NCI-H2227 (cell line): ENCODE measurements around the gene MKX.

Experiments used
- DNase-seq: peaks from one replicate; lab custom pipeline; 2025; ENCODE audit not compliant: unreplicated experiment; lab: John Stamatoyannopoulos, UW

MKX gene

DNA sequence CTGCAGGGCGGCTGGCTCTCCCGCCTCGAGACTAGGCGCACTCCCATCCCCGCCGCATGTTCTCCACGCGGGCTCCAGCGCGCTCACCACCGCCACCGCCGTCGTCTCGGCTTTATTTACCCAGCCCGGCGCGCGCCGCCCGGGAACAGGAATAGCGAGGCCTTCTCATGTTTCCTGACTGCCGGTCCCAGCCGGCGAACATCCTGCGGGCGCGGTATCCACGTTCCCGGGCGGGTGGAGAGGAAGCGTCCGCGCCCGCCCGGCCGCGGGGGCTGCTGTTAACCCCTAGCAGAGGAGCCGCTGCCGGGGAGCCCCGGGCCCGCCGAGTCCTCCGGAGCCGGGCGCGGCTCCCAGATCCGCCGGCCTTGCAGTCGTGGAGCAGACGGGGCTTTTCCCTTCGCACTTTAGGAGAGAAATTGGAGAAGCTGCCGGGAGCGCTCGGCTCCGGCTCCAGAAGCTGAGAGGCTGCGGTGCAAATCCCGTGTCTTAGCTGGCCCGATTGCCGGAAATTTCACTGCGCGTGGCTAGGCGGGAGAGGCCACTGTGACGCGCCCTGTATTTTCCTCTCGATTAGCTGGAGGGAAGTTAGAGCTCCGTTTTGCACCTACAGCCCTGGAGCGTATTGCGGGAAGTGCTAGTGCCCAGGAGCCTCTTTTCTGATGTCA, at the start of gene MKX:
TSS of gene MKX (minus strand) at position 88 of the 665 bp plus-strand sequence. CDS start 2,404 bp downstream, outside the sequence.
- peak; percentile 57 for DNase-seq

DNA sequence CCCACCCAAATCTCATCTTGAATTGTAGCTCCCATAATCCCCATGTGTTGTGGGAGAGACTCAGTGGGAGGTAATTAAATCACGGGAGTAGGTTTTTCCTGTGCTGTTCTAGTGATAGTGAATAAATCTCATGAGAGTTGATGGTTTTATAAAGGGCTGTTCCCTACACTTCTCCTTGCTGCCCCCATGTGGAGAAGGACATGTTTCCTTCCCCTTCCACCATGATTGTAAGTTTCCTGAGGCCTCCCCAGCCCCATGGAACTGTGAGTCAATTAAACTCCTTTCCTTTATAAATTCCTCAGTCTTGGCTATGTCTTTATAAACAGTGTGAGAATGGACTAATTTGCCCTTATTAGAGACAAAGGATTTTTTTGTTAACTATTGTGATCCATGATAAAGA, 48.5 kb upstream of the MKX start:
- DNase-seq, result no peak

DNA sequence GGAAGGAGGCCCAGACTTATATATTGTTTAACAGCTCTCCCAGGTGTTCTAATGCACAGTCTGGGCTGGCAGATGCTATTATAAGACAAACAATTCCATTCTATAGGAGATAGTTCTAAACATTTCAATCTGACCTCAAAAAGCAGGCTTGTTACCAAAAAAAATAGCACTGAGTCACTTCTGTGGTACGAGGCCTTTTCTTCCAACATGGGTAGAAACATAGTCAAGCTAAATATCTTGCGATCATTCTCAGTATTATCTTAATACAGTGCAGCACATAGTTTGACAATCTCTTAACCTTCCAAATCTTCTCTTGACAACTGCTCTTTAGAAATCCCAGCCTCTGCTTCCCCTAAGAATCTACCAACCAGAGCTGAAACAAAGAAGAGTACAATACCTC, 46.6 kb upstream of the MKX start:
- DNase-seq, result no peak

- no peak for DNase-seq
These were observed 38.7 kb upstream of the MKX start for GRCh38 chr10:27784272-27784671.

DNA sequence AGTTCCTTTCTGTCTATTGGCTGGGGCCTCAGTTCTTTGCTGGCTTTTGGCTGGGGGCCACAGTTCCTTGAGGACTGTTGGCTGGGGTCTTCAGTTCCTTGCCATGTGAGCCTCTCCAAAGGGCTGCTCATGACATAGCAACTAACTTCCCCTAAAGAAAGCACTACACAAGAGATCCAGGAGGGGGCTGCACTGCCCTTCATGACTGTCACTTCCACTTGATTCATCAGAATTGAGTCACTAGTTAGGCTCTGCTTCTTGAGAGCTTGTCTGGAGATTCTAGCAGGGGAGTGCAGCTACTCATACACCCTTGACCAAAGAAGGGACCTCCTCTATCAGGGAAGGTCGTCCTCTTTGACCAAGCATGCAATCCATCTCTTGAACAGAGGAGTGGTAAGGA, 38.0 kb upstream of the MKX start:
- peak; percentile 23 for DNase-seq

GRCh38 chr10:27779462-27780015, 33.9 kb upstream of the MKX start:
- DNase-seq, result no peak

- DNase-seq, result no peak
These were observed 29.2 kb upstream of the MKX start for GRCh38 chr10:27774831-27775230.

GRCh38 chr10:27771231-27771630, 25.6 kb upstream of the MKX start:
- DNase-seq, result no peak

GRCh38 chr10:27770181-27770580, 24.6 kb upstream of the MKX start:
- DNase-seq, result no peak

- DNase-seq, result no peak
These were observed 15.2 kb upstream of the MKX start for GRCh38 chr10:27760867-27761266.

- DNase-seq, result no peak
These were observed 14.1 kb upstream of the MKX start for GRCh38 chr10:27759483-27760272.

- no peak for DNase-seq
These were observed 7.1 kb upstream of the MKX start for GRCh38 chr10:27752673-27753237.

GRCh38 chr10:27748601-27749000, 3.0 kb upstream of the MKX start:
- no peak for DNase-seq

DNA sequence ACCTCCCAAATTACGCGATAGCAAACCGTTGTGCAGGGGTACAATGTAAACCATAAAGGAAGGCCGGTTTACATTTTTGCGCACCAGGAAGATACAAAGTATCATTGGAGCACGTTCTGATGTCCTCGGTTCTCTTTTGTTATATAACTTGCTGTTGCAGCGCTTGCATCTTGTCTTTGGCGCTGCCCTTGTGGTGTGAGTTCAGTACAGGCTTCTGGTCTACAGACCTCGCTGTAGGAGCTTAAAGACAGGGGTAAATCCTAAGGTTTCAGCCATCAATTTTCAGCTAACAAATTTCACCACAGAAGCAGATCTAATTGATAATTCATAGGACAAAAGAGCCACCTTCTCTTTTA, 1.5 kb upstream of the MKX start:
- DNase-seq, result no peak

DNA sequence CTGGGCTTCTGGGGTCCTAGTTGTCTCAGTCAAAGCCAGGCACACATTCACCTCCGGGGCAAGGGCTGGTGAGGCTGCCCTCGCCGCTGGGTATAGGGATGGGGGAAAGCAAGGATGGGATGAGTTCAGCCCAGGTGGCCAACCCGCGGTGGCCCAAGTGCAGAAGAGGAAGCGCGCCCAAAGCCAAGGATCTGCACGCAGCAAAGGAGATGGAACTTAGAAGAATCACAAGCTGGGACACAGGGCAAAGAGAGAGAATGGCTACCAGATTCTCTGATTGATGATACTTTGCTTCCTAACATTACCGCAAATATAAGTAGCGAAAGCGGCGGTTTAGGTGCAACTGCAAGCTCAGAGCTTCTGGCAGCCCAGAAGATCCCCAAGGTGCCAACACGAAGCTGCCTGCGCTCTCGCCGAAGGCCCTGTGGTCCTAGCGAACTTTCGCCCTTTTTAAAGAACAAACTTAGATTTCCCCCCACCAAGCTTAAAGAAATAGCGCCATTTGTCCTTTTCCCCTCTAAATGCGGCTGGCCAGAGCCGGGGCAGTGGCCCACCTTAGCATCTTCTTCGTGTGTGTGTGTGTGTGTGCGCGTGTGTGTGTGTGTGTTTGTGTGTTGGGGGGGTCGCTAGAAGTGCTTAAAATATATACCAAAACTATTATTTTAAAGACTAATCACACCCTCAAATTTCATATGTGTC, 927 bp upstream of the MKX start:
- DNase-seq, result no peak

DNA sequence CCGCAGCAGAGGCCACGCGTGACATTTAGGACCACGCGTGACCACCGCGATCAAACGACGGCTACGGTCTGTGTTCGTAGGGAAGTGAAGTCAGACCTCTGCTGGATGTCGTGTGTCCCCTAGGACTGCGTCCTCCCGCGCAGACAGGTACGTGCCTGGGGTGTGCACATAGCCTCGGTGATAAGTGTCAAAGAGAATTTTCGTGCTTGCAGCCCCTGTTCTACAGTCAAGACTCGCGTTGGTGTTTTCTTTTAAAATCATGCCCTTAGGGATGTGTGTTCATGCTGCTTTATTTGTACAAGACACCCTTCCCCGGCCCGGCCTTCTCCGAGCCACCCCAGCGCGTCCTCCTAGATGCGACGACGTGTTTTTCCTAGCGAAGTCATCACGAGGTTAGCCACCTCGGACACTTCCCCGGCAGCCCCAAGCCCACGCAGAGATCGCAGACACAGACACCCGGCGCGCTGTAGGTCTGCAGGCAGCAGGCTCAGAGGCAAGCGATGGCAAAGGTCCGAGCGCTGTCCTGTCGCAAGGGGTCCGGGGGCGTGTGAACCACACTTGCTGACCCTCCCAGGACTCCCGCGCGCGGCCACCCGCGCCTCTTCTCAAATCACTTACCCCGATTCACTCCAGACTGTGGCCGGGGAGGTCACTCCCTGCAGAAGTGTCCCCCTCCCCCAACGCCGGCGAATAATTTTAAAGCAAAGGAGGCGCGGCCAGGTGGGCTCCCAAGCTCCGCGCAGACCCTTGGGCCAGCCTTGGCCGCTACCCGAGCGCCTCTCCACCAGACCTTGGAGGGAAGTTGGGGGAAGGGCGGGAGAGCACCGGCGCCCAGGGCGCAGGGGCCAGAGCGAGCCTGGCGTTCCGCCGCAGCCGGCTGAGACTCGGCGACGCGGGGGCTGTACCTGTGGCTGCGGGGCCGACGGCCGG, 552 bp downstream of the MKX start:
- peak; percentile 4 for DNase-seq

DNA sequence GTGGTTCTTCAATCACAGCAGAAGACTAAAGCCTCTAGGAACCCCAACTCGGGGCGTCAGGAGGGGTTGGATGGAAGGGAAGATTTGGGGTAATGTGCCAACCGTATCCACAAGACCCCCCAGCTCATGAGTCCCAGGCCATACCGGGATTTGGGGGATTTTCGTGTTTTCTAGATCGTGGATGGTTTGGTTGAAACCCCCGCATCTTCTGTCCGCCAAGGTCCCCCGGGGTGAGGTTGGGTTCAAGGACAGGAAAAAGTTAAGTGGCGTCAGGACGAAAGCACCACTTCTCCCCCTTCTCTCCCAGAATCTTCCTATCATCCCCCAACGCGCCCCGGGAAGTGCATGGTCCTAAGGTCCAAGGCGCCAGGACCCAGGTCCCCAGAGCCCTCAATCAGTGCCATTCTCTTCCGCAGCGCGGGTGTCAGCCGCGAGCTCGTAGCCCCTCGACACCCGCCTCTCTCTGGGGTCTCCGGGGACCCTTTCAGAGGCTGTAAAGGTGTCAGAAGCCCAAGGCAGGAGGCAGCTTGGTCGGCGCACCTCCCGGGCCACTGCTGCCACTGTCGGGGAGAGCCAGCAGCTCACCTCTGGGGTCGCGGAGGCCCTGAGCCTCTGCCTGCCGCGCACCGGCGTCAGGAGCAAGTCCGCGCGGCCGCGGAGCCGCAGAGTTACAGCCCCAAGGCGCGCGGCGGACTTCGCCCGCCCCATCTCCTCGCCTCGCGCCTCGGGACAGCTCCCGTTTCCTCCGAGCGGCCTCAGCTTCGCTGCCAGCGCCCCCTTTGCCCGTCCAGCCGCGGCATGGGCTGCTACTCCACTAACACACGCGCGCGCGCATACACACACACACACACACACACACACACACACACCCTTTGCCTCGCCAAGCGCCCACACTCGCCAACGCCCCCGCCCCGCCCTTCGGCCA, 1.5 kb downstream of the MKX start:
- DNase-seq, result peak; percentile 25

- DNase-seq, result peak; percentile 15
These were observed 2.4 kb downstream of the MKX start for GRCh38 chr10:27743012-27743876.
